Stomach smooth muscle (tissue), 2 donors: ENCODE results near the gene PRTN3.

Experiments
- H3K27ac ChIP-seq: one replicate; pipeline ENCODE4 v1.7.0; 2013; ENCODE audit warnings: mild to moderate bottlenecking, low read length, inconsistent platforms
- H3K27me3 ChIP-seq, 2 donors: one replicate each; pipeline ENCODE4 v1.7.0; 2013; ENCODE audit warnings: low read length in 2 of 2; ENCODE audit not compliant: insufficient read depth in 2 of 2, control insufficient read depth in 1 of 2
- H3K36me3 ChIP-seq, 2 donors: one replicate each; pipeline ENCODE4 v1.7.0; 2013; ENCODE audit warnings: low read length in 2 of 2; ENCODE audit not compliant: control insufficient read depth in 2 of 2, insufficient read depth in 2 of 2
- H3K4me1 ChIP-seq: one replicate; pipeline ENCODE4 v1.7.0; 2013; ENCODE audit warnings: low read length; ENCODE audit not compliant: control insufficient read depth, insufficient read depth
- H3K4me3 ChIP-seq, 2 donors: one replicate each; pipeline ENCODE4 v1.7.0; 2013; ENCODE audit warnings: low read length in 2 of 2
- H3K9ac ChIP-seq, 2 donors: one replicate each; pipeline ENCODE4 v1.7.0; 2013; ENCODE audit warnings: low read length in 2 of 2, mild to moderate bottlenecking in 1 of 2
- H3K9me3 ChIP-seq, 2 donors: one replicate each; pipeline ENCODE4 v1.7.0; 2013; ENCODE audit warnings: low read length in 2 of 2; ENCODE audit not compliant: control insufficient read depth in 2 of 2
- donor health status: healthy.
- donor health status: Pancreatic carcinoma.

Gene PRTN3, protein sequence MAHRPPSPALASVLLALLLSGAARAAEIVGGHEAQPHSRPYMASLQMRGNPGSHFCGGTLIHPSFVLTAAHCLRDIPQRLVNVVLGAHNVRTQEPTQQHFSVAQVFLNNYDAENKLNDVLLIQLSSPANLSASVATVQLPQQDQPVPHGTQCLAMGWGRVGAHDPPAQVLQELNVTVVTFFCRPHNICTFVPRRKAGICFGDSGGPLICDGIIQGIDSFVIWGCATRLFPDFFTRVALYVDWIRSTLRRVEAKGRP

DNA sequence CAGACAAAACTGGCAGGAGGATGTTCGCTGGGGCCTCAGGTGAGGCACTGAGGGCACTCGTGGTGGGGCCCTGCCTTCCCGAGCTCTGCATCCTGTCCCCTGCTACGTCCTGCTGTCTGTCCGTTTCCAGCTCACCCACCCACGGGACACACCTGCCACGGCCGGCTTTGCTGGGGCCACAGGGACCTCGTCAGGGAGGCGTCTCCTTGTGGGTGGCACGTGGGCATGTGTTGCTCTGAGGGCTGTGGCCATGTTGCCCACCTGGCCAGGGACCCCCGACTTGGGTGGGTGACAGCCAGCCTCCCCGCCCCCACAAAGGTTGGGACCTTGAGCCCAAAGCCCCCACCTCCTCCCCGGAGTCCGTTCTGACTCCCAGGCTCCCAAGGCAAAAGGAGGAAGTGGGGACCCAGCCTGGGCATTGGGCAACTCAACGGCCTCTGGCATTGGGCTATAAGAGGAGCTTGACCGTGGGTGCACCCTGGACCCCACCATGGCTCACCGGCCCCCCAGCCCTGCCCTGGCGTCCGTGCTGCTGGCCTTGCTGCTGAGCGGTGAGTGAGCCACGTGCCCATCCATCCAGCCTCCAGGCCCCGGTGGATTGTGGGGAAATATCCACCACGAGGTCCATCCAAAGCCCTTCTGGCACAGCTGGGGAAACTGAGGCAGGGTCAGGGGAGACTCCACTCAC is at the start of gene PRTN3:
Gene PRTN3 (plus strand): TSS at position 481 of the 688 bp plus-strand sequence. CDS start 10 bp downstream, at position 491.
- H3K27me3 ChIP-seq, result peaks cover 21 to 33% of the 10 kb centered on the region in 2 donors
- no peak within 1 kb of the TSS for H3K9ac ChIP-seq
- no peak within 1 kb of the TSS for H3K4me3 ChIP-seq
- H3K4me1 ChIP-seq, result peaks cover 10% of the 10 kb centered on the region
- no peaks in the 10 kb centered on the region for H3K9me3 ChIP-seq
- no peak within 1 kb of the TSS for H3K27ac ChIP-seq
- no peaks in the 10 kb centered on the region for H3K36me3 ChIP-seq

DNA sequence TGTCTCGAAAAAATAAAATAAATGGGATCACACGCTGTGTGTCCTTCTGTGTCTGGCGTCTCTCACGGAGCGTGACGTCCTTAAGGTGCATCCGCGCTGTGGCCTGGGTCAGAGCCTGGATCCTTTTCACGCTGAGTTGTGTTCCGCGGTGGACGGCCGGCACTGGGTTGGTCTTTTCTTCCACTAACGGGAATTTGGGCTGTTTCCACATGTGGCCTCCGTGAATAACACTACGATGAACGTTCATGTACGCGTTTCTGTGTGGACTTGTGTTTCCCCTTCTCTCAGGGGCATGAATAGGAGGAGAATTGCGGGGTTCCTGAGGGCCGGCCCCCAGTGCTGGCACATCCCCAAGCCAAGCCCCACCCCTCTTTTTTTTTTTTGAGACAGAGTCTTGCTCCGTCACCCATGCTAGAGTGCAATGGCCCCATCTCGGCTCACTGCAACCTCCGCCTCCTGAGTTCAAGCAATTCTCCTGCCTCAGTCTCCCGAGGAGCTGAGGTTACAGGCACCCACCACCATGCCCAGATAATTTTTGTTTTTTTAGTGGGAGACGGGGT is 49.7 kb upstream of the PRTN3 start:
- Histone ChIP-seq H3K4me1 (peaks cover 8% of the 10 kb centered on the region), H3K9ac (no peak overlapping the region), H3K27me3 (no peaks in the 10 kb centered on the region), H3K27ac (no peak overlapping the region), H3K36me3 (no peaks in the 10 kb centered on the region), H3K9me3 (no peaks in the 10 kb centered on the region), H3K4me3 (no peak overlapping the region)

DNA sequence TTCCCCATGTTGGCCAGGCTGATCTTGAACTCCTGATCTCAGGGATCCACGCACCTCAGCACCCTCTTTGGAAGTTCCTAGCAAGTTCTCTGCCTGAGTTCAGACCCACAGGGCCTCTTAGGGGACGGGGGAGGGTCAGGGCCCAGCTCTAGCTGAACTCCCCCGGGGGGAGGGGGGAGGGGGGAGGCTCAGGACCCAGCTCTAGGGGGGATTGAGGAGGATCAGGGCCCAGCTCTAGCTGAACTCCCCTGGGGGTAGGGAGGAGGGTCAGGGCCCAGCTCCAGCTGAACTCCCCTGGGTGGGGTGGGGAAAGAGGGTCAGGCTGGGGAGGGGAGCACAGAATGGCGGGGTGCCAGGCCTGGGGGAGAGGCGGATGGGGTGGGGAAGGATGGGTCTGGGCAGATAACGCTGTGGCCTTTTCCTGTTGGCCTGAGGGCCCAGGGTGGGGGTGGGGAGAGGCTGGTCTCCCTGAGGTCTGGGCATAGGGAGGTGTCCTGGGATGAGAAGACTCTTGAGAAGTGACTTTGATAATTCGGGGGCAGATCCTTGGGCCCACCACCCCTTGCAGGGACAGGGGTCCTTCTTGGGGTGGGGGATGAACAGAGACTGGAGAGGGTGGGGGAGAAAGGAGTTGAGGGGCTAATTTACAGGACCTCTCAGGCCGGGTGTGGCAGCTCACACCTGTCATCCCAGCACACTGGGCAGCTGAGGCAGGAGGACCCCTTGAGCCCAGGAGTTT is 49.1 kb upstream of the PRTN3 start:
- Histone ChIP-seq H3K27ac (no peak overlapping the region), H3K4me3 (no peak overlapping the region), H3K4me1 (peaks cover 14% of the 10 kb centered on the region)

DNA sequence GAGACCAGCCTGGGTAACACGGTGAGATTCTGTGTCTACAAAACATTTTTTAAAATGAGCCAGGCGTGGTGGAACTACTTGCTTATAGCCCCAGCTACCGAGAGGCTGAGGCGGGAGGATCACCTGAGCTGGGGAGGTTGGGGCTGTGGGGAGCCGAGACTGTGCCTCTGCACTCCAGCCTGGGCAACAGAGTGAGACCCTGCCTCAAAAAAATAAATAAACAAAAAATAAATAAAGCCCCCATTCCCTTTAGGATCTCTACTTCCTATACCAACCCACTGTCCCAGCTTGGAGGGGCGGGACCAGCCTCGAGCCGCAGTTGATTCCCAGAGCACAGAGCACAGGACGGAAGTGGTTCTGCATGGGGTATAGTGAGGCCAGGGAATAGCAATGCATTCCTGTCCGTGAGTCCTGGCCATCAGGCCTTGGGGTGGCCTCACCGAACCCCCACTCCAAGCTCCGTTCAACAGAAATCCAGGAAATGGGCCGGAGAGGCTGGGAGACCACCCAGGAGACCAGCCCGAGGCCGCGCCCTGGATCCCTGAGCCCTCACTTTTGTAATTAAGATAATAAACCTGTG is 48.4 kb upstream of the PRTN3 start:
- no peak overlapping the region for H3K27ac ChIP-seq
- H3K36me3 ChIP-seq, result no peaks in the 10 kb centered on the region
- no peak overlapping the region for H3K4me3 ChIP-seq
- no peaks in the 10 kb centered on the region for H3K9me3 ChIP-seq
- H3K4me1 ChIP-seq, result peaks cover 14% of the 10 kb centered on the region
- no peaks in the 10 kb centered on the region for H3K27me3 ChIP-seq
- no peak overlapping the region for H3K9ac ChIP-seq

More for the DNA sequence above, 49.1 kb upstream of the PRTN3 start:
- Histone ChIP-seq H3K9me3 (no peaks in the 10 kb centered on the region), H3K36me3 (no peaks in the 10 kb centered on the region), H3K27me3 (no peaks in the 10 kb centered on the region), H3K9ac (no peak overlapping the region)

DNA sequence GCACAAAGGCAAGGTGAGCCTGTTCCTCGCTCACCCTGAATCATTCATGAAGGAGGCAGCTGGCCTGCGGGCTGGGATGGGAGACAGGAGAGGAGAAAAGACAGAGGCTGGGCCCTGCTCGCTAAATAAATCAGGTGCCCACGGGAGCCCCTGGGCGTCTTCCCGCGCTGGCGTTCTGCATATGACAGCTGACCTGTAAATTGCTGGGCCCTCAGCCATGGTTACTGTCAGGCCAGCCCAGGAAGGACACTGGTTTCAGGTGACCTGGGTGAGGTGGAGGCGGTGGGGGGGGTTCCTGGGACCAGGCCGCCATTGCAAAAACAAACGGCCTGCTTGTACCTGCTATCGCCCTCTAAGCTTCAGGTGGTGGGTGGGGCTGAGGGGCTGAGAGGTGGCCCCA is 47.0 kb upstream of the PRTN3 start:
- H3K27me3 ChIP-seq, result no peaks in the 10 kb centered on the region
- peaks cover 20% of the 10 kb centered on the region for H3K4me1 ChIP-seq
- H3K4me3 ChIP-seq, result no peak overlapping the region
- no peaks in the 10 kb centered on the region for H3K9me3 ChIP-seq
- H3K9ac ChIP-seq, result no peak overlapping the region
- no peaks in the 10 kb centered on the region for H3K36me3 ChIP-seq
- no peak overlapping the region for H3K27ac ChIP-seq

DNA sequence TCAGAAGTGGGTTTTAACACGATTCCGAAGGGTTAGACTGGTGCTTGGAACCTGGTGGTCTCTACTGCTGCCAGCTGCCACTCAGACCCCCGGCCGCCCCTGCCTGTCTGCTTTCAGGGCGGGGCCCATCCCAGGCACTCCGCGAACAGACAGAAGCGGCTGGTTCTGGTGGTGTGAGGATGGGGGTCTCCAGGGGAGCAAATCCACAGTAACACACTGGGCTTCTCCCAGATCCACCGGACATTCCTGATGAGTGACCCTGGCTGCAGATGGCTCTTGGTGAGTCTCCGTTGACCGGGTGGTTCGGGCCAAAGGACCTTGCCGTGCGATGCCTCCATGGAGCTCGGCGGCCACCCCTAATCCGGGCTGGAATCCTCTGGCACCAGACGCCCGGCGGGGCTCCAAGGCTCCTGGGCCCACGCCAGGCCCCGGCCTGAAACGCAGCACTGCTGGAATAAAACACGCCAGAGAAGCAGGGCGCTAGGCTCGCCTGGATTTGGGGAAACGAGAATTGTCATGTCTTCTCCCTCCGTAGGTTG is 45.7 kb upstream of the PRTN3 start:
- Histone ChIP-seq H3K9ac (no peak overlapping the region), H3K4me3 (no peak overlapping the region), H3K27ac (no peak overlapping the region), H3K4me1 (peaks cover 32% of the 10 kb centered on the region), H3K36me3 (no peaks in the 10 kb centered on the region), H3K27me3 (no peaks in the 10 kb centered on the region), H3K9me3 (no peaks in the 10 kb centered on the region)

DNA sequence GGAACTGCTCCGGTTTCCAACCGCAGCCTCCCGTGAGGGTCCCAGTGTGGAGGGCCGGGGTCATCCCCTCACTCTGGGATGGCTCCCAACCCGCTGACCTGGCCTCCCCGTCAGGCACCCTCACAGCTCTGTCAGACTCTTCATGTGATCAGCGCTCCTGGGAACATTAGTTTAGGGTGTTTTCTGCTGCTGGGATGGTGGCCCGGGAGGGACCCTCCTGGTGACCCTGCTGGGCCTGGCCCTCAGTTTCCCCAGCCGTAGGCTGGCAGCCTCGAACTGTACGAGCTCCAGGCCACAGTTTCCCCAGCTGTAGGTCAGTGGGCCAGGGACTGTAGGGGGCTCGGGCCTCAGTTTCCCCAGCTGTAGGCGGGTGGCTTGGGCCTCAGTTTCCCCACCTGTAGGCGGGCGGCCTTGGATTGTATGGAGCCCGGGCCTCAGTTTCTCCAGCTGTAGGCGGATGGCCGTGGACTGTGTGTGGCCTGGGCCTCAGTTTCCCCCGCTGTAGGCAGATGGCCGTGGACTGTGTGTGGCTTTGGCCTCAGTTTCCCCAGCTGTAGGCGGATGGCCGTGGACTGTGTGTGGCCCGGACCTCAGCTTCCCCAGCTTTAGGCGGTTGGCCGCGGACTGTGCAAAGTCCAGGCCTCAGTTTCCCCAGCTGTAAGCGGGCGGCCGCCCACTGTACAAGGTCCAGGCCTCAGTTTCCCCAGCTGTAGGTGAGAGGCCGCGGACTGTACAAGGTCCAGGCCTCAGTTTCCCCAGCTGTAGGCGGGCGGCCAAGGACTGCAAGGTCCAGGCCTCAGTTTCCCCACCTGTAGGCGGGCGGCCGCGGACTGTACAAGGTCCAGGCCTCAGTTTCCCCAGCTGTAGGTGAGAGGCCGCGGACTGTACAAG is 44.9 kb upstream of the PRTN3 start:
- Histone ChIP-seq H3K27ac (no peak overlapping the region), H3K27me3 (no peaks in the 10 kb centered on the region), H3K36me3 (peaks cover 0 to 2% of the 10 kb centered on the region in 2 donors), H3K4me1 (peaks cover 40% of the 10 kb centered on the region), H3K4me3 (peak overlapping the region; percentile 76 to 85), H3K9ac (peak overlapping the region in 1 of 2 donors; percentile 86), H3K9me3 (no peaks in the 10 kb centered on the region)

DNA sequence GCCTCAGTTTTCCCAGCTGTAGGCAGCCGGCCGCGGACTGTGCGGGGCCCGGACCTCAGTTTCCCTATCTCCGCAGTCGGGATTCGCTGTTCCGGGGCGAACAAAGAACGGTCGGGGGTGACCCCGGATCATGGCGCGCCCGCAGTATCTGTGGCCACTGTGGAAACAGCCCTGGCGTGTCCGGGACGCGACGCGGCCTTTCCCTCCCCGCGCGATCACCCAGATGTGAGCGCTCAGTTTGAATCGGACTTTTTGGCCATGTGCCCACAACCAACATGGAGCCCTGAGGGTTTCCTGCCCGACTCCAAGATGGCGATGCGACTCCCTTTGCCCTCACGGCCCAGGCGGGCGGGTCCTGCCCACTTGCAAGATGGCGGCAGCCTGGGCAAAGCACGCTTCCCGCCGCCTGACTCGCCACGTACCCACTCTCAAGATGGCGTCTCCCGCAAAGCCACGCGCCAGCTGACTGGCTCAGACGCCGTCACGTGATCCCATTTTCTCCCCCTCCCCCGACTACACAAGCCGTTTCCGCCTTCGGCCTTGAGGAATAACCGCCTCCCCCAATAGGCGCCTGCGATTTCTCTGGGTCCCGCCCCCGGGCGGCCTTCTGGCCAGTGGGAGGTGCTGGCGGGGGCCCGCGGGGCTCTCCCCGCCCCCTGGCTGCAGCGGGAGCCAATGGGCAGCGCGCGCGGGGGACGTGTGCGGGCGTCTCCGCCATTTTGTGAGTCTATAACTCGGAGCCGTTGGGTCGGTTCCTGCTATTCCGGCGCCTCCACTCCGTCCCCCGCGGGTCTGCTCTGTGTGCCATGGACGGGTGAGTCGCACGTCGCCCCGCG is 43.9 kb upstream of the PRTN3 start, which contains the start of gene PTBP1:
Gene PTBP1 (plus strand): TSS at position 761 of the 836 bp plus-strand sequence. CDS start 46 bp downstream, at position 807.
- Histone ChIP-seq H3K4me3 (peak within 1 kb of the TSS; percentile 81 to 85), H3K27ac (peak within 1 kb of the TSS; percentile 64), H3K9ac (peak within 1 kb of the TSS; percentile 73 to 86), H3K36me3 (peaks cover 0 to 2% of the 10 kb centered on the region in 2 donors), H3K27me3 (no peaks in the 10 kb centered on the region), H3K9me3 (no peaks in the 10 kb centered on the region), H3K4me1 (peaks cover 49% of the 10 kb centered on the region)
